Testis (tissue), 3 donors: Measurements from ENCODE around the gene MKI67. TPM values are rescaled to one million over a fixed set of nuclear protein-coding genes. Genes with fewer than 3 reads are reported as not detected.
"Not testable (repeated sequence)": the region's sequence is repeated elsewhere in the genome, so short reads cannot be mapped to it uniquely, and the experiment has no call there.

Experiments
- DNase-seq: peaks from one replicate; pipeline ENCODE4 v3.0.0-alpha.2; 2019
- H3K27ac ChIP-seq, 2 donors: fragments of 200-600 bp; sonication (generic); one replicate each; pipeline ENCODE4 v1.5.1; 2019
- H3K27me3 ChIP-seq: fragments of 200-600 bp; sonication (generic); one replicate; pipeline ENCODE4 v1.5.1; 2019
- H3K36me3 ChIP-seq: fragments of 200-600 bp; sonication (generic); one replicate; pipeline ENCODE4 v1.5.1; 2017; ENCODE audit warnings: low read depth; ENCODE audit errors: missing control alignments
- H3K4me1 ChIP-seq: fragments of 200-600 bp; sonication (generic); one replicate; pipeline ENCODE4 v1.5.1; 2019
- H3K4me3 ChIP-seq, 2 donors: fragments of 200-600 bp; sonication (generic); one replicate each; pipeline ENCODE4 v1.5.1; 2017 to 2019
- H3K9me3 ChIP-seq: fragments of 200-600 bp; sonication (generic); one replicate; pipeline ENCODE4 v1.5.1; 2017
- POLR2A ChIP-seq: fragments of 450-650 bp; IDR thresholded peaks from one replicate; pipeline ENCODE4 v1.6.1; 2017; ENCODE audit warnings: antibody characterized with exemption, mild to moderate bottlenecking, moderate library complexity
- WGBS, 2 donors: methylation state at CpG; one replicate each; pipeline ENCODE4 v1.1.5; 2018; 5-methylcytosine and 5-hydroxymethylcytosine counted together
- intact Hi-C: fragments of 100-400 bp; cut with DNase I; formaldehyde crosslinking; loops from one replicate; pipeline ENCODE4 v1.15.1; 2023; ENCODE audit warnings: low total_unique reads
- polyA plus RNA-seq: library from polyadenylated mRNA; stranded (reverse); fragments of 350-450 nt; fragmentation: Illumina TruSeq; extraction: RNeasy Lipid Tissue Mini Kit (QIAGEN cat#74804); gene quantifications from one replicate; pipeline ENCODE4 v1.2.3, GENCODE V29; 2014; ENCODE audit warnings: low read depth, low replicate concordance; ENCODE audit not compliant: insufficient read depth
- total RNA-seq, 2 donors: library from RNA; depleted of rRNA; stranded (reverse); fragments of >200 nt; gene quantifications; one replicate each; pipeline ENCODE4 v1.2.3, GENCODE V29; 2016
- TF ChIP-seq, protein P1 (sequence below), 3 experiments: fragments of 450-650 bp in 2 of 3; fragments of 200-600 bp in 1 of 3; sonication (generic) in 1 of 3; IDR thresholded peaks; one replicate each; pipeline ENCODE4 v1.5.1; 2016 to 2019; ENCODE audit warnings: antibody characterized with exemption in 3 of 3, mild to moderate bottlenecking in 2 of 3, moderate library complexity in 1 of 3

The MKI67 gene
- total and polyA plus RNA-seq, 3 donors from 2014 or later = 4.0 to 7.2 (median 4.5) TPM

DNA sequence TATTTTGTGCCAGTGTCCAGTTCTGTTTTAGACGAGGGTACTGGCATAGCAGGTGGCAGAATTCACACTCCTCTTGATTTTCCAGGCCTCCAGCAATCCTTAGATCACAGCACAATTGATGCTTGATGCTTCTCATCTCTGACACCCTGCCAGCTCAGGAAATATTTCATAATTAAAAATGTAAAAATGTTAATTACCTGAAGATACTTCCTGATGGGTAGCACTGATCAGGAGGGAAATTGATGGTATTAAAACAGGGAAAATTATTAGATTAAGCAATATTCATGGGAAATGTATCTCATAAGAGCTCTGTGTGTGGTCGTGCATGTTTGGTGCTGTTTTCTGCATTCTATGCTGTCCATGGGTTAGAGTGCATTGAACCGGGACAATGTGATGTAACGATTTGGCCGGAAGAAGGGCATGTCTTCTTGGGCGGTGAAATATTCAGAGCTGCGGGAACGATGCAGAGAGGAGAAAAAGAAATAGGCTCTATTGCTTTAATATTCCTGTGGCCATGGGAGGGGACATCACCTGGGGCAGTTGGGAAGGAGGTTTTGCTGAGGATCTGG, 43.7 kb upstream of the MKI67 start:
- intact Hi-C loops = no loop called here
- no peak for DNase-seq

DNA sequence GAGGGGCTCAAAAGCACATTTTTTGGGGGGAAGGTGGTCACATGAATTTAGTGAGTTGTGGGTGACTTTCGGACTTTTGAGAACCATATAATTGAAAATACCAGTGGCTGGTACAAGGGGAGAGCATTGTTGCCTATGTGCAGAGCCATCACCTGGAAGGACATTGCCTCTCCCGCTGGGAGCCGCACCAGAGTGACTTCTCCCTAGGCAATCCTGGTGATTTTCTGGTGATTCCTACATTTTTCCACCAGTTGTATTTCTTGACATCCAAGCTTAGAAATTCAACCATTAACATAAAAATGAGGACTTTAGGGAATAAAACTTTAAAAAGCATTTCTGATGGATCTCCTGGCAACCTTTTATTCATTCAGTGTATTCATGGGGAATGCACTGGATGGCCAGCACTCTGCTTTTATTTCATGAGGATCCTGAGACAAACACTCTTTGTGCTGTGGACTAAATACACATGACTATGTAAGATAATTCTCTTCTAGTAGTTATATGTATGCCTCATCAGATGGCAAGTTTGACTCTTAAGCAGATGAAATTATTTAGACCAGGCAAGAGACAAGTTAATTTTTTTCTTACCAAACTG, 41.8 kb upstream of the MKI67 start:
- DNase-seq = no peak
- no peak overlapping the region for H3K4me3 ChIP-seq
- H3K4me1 ChIP-seq = no peaks in the 10 kb centered on the region
- TF ChIP-seq, protein P1, sequence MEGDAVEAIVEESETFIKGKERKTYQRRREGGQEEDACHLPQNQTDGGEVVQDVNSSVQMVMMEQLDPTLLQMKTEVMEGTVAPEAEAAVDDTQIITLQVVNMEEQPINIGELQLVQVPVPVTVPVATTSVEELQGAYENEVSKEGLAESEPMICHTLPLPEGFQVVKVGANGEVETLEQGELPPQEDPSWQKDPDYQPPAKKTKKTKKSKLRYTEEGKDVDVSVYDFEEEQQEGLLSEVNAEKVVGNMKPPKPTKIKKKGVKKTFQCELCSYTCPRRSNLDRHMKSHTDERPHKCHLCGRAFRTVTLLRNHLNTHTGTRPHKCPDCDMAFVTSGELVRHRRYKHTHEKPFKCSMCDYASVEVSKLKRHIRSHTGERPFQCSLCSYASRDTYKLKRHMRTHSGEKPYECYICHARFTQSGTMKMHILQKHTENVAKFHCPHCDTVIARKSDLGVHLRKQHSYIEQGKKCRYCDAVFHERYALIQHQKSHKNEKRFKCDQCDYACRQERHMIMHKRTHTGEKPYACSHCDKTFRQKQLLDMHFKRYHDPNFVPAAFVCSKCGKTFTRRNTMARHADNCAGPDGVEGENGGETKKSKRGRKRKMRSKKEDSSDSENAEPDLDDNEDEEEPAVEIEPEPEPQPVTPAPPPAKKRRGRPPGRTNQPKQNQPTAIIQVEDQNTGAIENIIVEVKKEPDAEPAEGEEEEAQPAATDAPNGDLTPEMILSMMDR (IDR thresholded peaks at IDR 0.05) = no peak
- TF ChIP-seq POLR2A = no peak
- WGBS, 2 donors = 87 to 95% methylated on average over 3 of the region's 3 CpGs
- no peaks in the 10 kb centered on the region for H3K27me3 ChIP-seq
- H3K27ac ChIP-seq = no peak overlapping the region
- no peaks in the 10 kb centered on the region for H3K36me3 ChIP-seq
- intact Hi-C loops = no loop called here
- H3K9me3 ChIP-seq = no peaks in the 10 kb centered on the region

More for the DNA sequence above, 43.7 kb upstream of the MKI67 start:
- Histone ChIP-seq H3K4me3 (no peak overlapping the region), H3K9me3 (no peaks in the 10 kb centered on the region), H3K4me1 (no peaks in the 10 kb centered on the region), H3K27me3 (no peaks in the 10 kb centered on the region), H3K27ac (no peak overlapping the region), H3K36me3 (no peaks in the 10 kb centered on the region)
- TF ChIP-seq, protein P1 (IDR thresholded peaks at IDR 0.05) = no peak
- TF ChIP-seq POLR2A = no peak
- 82% methylated on average over 8 of the region's 8 CpGs for WGBS, 2 donors

DNA sequence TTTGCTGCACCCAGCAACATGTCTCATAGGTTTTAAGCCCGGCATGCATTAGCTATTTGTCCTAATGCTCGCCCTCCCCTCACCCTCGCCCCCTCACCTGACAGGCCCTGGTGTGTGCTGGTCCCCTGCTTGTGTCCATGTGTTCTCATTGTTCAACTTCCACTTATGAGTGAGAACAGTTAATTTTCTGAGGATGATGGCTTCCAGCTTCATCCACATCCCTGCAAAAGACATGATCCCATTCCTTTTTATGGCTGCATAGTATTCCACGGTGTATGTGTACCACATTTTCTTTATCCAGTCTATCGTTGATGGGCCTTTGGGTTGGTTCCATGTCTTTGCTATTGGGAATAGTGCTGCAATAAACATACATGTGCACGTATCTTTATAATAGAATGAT, 40.9 kb upstream of the MKI67 start:
- H3K36me3 ChIP-seq, H3K27me3 ChIP-seq, H3K4me1 ChIP-seq, DNase-seq, H3K27ac ChIP-seq, H3K9me3 ChIP-seq, H3K4me3 ChIP-seq, intact Hi-C loops: not testable (repeated sequence)
- 85 to 95% methylated on average over 6 of the region's 6 CpGs for WGBS, 2 donors

DNA sequence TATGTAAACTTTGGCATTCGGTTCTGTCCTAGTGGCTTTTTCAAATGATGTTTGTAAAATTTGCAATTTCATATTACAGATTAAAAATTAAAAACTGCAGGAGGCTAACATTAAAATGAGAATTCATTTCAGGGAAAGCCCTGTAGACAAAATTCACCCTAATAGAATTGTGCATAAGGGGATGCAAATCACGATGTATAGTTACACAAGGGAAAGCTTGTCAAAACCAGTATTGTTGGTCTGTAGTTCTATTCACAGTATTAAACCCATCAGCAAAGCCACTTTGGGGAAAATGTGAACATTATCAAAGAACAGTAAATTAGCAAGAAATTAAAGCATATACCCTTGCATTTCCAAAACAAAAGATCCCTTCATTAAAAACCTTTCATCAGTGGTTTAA, 39.9 kb upstream of the MKI67 start:
- intact Hi-C loops = no loop called here
- H3K4me1 ChIP-seq = no peaks in the 10 kb centered on the region
- H3K27ac ChIP-seq = no peak overlapping the region
- no peak overlapping the region for H3K4me3 ChIP-seq
- no peaks in the 10 kb centered on the region for H3K9me3 ChIP-seq
- no peaks in the 10 kb centered on the region for H3K27me3 ChIP-seq
- DNase-seq = no peak
- H3K36me3 ChIP-seq = no peaks in the 10 kb centered on the region
- TF ChIP-seq, protein P1 (IDR thresholded peaks at IDR 0.05) = no peak
- TF ChIP-seq POLR2A = no peak
- 84 to 90% methylated on average over 2 of the region's 2 CpGs for WGBS, 2 donors

DNA sequence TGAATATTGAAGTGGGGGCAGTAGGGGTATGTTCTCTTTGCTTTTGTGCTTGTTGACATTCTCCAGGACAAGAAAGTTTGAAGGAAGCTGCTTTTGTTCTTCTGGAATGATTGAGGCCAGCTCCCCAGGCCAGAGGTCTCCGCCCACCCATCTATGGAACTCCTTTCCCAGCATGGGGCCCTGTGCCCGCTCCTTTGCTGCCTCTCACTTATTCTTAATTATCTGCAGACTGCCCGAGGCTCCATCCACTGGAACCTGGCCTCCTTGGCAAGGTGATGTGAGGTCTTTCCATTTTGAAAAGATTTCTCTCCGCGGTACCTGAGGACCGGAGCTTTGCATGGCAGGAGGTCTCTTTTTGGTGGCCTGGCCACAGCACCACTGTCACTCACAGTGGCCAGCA, 39.3 kb upstream of the MKI67 start:
- TF ChIP-seq, protein P1 (IDR thresholded peaks at IDR 0.05) = no peak
- TF ChIP-seq POLR2A = no peak
- Histone ChIP-seq H3K9me3 (no peaks in the 10 kb centered on the region), H3K4me1 (no peaks in the 10 kb centered on the region), H3K27ac (no peak overlapping the region), H3K36me3 (no peaks in the 10 kb centered on the region), H3K4me3 (no peak overlapping the region), H3K27me3 (no peaks in the 10 kb centered on the region)
- 84% methylated on average over 6 of the region's 6 CpGs for WGBS, 2 donors
- intact Hi-C loops = no loop called here
- DNase-seq = no peak
